NCI-H748 (cell line): ENCODE results near the gene CT47A7.
"Not testable (repeated sequence)": the region's sequence is repeated elsewhere in the genome, so short reads cannot be mapped to it uniquely, and the experiment has no call there.

Experiments
- DNase-seq: peaks from one replicate; lab custom pipeline; 2025; ENCODE audit not compliant: unreplicated experiment; lab: John Stamatoyannopoulos, UW

CT47A7 gene

DNA sequence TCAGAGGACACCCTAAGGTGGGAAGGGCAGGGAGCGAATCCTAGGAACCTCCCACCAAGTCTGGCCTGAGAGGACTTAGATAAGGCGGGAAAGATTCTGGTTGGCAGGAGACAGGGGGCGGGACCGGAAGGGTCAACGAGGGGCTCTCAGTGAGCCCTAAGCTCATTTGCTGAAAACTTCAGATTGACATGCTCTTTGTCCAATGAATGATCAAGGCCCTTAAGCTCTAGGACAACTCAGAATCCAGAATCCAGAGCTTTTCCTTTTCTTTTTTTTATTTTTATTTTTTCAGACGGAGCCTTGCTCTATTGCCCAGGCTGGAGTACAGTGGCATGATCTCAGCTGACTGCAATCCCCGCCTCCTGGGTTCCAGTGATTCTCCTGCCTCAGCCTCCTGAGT, at the start of gene CT47A7:
Gene CT47A7 (minus strand): TSS at position 101 of the 400 bp plus-strand sequence. CDS start 255 bp downstream, outside the sequence.
- not testable (repeated sequence) for DNase-seq

DNA sequence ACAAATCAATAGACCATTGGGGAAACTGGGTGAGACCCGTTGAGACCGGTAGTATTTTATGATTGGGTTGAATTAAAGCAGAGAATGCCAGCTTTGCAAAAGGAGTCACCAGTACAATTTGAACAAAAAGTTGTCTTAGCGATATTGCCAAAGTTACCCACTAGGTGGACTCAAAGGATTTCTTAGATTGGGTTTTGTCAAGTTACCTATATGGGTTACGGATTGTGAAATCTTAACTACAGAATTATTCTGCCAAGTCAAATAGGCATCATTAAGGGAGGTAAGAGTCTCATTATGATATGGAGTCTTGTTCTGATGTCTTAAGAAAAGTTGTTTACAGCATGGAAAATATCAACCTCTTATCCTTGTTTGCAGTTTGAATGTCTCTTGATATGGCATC, 44.2 kb upstream of the CT47A7 start:
- DNase-seq, result peak; percentile 35

DNA sequence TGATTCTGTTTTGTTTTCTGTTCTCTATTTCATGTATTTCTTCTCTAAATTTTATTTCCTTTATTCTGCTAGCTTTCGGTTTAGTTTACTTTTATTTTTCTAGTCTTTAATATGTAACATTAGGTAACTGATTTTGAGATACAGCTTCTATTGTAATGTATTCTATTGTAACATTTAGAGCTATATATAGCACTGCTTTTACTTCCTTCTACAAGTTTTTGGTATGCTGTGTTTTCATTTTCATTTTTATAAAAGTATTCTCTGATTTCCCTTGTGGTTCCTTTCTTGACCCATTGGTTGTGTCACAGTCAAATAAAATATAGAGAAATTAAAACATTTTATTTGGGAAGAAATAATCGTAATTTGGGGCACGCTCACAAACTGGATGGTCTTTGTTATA, 43.0 kb upstream of the CT47A7 start:
- DNase-seq, result no peak

DNA sequence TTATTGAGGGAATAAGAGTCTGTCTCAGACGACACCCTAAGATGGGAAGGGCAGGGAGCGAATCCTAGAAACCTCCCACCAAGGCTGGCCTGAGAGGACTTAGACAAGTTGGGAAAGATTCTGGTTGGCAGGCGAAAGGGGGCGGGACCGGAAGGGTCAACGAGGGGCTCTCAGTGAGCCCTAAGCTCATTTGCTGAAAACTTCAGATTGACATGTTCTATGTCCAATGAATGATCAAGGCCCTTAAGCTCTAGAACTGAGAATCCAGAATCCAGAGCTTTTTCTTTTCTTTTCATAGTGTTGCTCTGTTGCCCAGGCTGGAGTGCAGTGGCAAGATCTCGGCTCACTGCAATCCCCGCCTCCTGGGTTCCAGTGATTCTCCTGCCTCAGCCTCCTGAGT, 29.3 kb upstream of the CT47A7 start, which contains the start of gene CT47A1:
Gene CT47A1 (minus strand): TSS at position 101 of the 400 bp plus-strand sequence. CDS start 231 bp downstream, outside the sequence.
- DNase-seq, result not testable (repeated sequence)
